Measurements from ENCODE around the gene ACTR1A. TPM values are rescaled to one million over a fixed set of nuclear protein-coding genes. Genes with fewer than 3 reads are reported as not detected.

ACTR1A gene
- 66.8 TPM for total RNA-seq

- peak within 1 kb of the TSS; percentile 98 for H3K27ac ChIP-seq (ENCODE audit: low read depth, low read length)
- H3K4me3 ChIP-seq (ENCODE audit: low read length in 3 of 3), result peak within 1 kb of the TSS; percentile 97 to 100 (median 99)
- peaks cover 47 to 62% (median 48%) of the 10 kb centered on the region in 3 donors for H3K4me1 ChIP-seq (ENCODE audit: control insufficient read depth in 3 of 3, insufficient read depth in 3 of 3, low read length in 3 of 3)
- H3K36me3 ChIP-seq (ENCODE audit: control insufficient read depth in 3 of 3, insufficient read depth in 3 of 3, low read length in 3 of 3), result peaks cover 0 to 6% (median 3%) of the 10 kb centered on the region in 3 donors
- H3K9ac ChIP-seq (ENCODE audit: low read depth in 1 of 3, low read length in 3 of 3), result peak within 1 kb of the TSS; percentile 98 to 100 (median 99)
- no peaks in the 10 kb centered on the region for H3K27me3 ChIP-seq (ENCODE audit: control insufficient read depth in 3 of 3, insufficient read depth in 3 of 3, low read length in 3 of 3)
- H3K9me3 ChIP-seq (ENCODE audit: control insufficient read depth in 3 of 3, low read length in 3 of 3), result no peaks in the 10 kb centered on the region
Measured at GRCh38 chr10:102502337-102503151, at the start of gene ACTR1A. TSS of gene ACTR1A (minus strand) at chr10:102502712. CDS start at chr10:102502647, 65 bp downstream.

GRCh38 chr10:102550636-102551210, 48.2 kb upstream of the ACTR1A start:
- H3K4me1 ChIP-seq (ENCODE audit: control insufficient read depth in 3 of 3, insufficient read depth in 3 of 3, low read length in 3 of 3), result peaks cover 16 to 24% (median 21%) of the 10 kb centered on the region in 3 donors
- no peak overlapping the region for H3K27ac ChIP-seq (ENCODE audit: low read depth, low read length)
- no peaks in the 10 kb centered on the region for H3K9me3 ChIP-seq (ENCODE audit: control insufficient read depth in 3 of 3, low read length in 3 of 3)

GRCh38 chr10:102549549-102549948, 47.0 kb upstream of the ACTR1A start:
- Histone ChIP-seq H3K4me3 (ENCODE audit: low read length in 3 of 3) (no peak overlapping the region), H3K36me3 (ENCODE audit: control insufficient read depth in 3 of 3, insufficient read depth in 3 of 3, low read length in 3 of 3) (peaks cover 7 to 11% (median 8%) of the 10 kb centered on the region in 3 donors), H3K9me3 (ENCODE audit: control insufficient read depth in 3 of 3, low read length in 3 of 3) (no peaks in the 10 kb centered on the region), H3K27me3 (ENCODE audit: control insufficient read depth in 3 of 3, insufficient read depth in 3 of 3, low read length in 3 of 3) (no peaks in the 10 kb centered on the region), H3K9ac (ENCODE audit: low read depth in 1 of 3, low read length in 3 of 3) (no peak overlapping the region), H3K4me1 (ENCODE audit: control insufficient read depth in 3 of 3, insufficient read depth in 3 of 3, low read length in 3 of 3) (peaks cover 15 to 21% (median 19%) of the 10 kb centered on the region in 3 donors), H3K27ac (ENCODE audit: low read depth, low read length) (no peak overlapping the region)

More at GRCh38 chr10:102550636-102551210, 48.2 kb upstream of the ACTR1A start:
- H3K9ac ChIP-seq (ENCODE audit: low read depth in 1 of 3, low read length in 3 of 3), result no peak overlapping the region
- H3K36me3 ChIP-seq (ENCODE audit: control insufficient read depth in 3 of 3, insufficient read depth in 3 of 3, low read length in 3 of 3), result peaks cover 7 to 11% (median 8%) of the 10 kb centered on the region in 3 donors
- no peaks in the 10 kb centered on the region for H3K27me3 ChIP-seq (ENCODE audit: control insufficient read depth in 3 of 3, insufficient read depth in 3 of 3, low read length in 3 of 3)
- no peak overlapping the region for H3K4me3 ChIP-seq (ENCODE audit: low read length in 3 of 3)

GRCh38 chr10:102546606-102547320, 44.3 kb upstream of the ACTR1A start:
- Histone ChIP-seq H3K9me3 (ENCODE audit: control insufficient read depth in 3 of 3, low read length in 3 of 3) (no peaks in the 10 kb centered on the region), H3K9ac (ENCODE audit: low read depth in 1 of 3, low read length in 3 of 3) (no peak overlapping the region), H3K27ac (ENCODE audit: low read depth, low read length) (no peak overlapping the region), H3K36me3 (ENCODE audit: control insufficient read depth in 3 of 3, insufficient read depth in 3 of 3, low read length in 3 of 3) (peaks cover 5 to 8% (median 7%) of the 10 kb centered on the region in 3 donors), H3K4me1 (ENCODE audit: control insufficient read depth in 3 of 3, insufficient read depth in 3 of 3, low read length in 3 of 3) (peaks cover 15 to 21% (median 19%) of the 10 kb centered on the region in 3 donors), H3K27me3 (ENCODE audit: control insufficient read depth in 3 of 3, insufficient read depth in 3 of 3, low read length in 3 of 3) (no peaks in the 10 kb centered on the region), H3K4me3 (ENCODE audit: low read length in 3 of 3) (no peak overlapping the region)

DNA sequence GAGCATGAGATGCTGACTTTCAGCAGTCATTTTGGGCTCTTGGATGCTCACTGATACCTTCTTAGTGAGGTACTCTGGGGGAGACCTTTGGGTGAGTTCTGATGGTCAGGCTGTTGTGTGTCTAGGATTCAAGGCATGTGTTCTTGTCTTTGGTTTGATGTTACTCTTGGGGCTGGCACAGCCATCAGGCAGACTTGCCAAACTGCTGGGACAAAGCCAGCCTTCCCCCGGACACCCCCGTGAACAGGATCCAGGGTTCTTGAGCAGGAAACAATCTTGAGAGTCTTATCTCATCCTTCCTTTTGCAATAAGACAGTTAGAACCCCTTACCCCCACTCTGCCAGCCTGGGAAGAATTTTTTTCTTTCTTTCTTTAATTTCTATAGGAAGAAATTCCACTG, 43.5 kb upstream of the ACTR1A start:
- H3K27ac ChIP-seq (ENCODE audit: low read depth, low read length), result no peak overlapping the region
- H3K4me3 ChIP-seq (ENCODE audit: low read length in 3 of 3), result no peak overlapping the region
- peaks cover 15 to 21% (median 19%) of the 10 kb centered on the region in 3 donors for H3K4me1 ChIP-seq (ENCODE audit: control insufficient read depth in 3 of 3, insufficient read depth in 3 of 3, low read length in 3 of 3)
- no peak overlapping the region for H3K9ac ChIP-seq (ENCODE audit: low read depth in 1 of 3, low read length in 3 of 3)
- H3K36me3 ChIP-seq (ENCODE audit: control insufficient read depth in 3 of 3, insufficient read depth in 3 of 3, low read length in 3 of 3), result peaks cover 5 to 8% (median 6%) of the 10 kb centered on the region in 3 donors
- no peaks in the 10 kb centered on the region for H3K9me3 ChIP-seq (ENCODE audit: control insufficient read depth in 3 of 3, low read length in 3 of 3)
- no peaks in the 10 kb centered on the region for H3K27me3 ChIP-seq (ENCODE audit: control insufficient read depth in 3 of 3, insufficient read depth in 3 of 3, low read length in 3 of 3)

GRCh38 chr10:102545265-102545871, 42.9 kb upstream of the ACTR1A start:
- peaks cover 15 to 21% (median 19%) of the 10 kb centered on the region in 3 donors for H3K4me1 ChIP-seq (ENCODE audit: control insufficient read depth in 3 of 3, insufficient read depth in 3 of 3, low read length in 3 of 3)
- H3K4me3 ChIP-seq (ENCODE audit: low read length in 3 of 3), result no peak overlapping the region
- no peaks in the 10 kb centered on the region for H3K27me3 ChIP-seq (ENCODE audit: control insufficient read depth in 3 of 3, insufficient read depth in 3 of 3, low read length in 3 of 3)
- H3K27ac ChIP-seq (ENCODE audit: low read depth, low read length), result no peak overlapping the region
- H3K36me3 ChIP-seq (ENCODE audit: control insufficient read depth in 3 of 3, insufficient read depth in 3 of 3, low read length in 3 of 3), result peaks cover 5 to 6% (median 5%) of the 10 kb centered on the region in 3 donors
- H3K9me3 ChIP-seq (ENCODE audit: control insufficient read depth in 3 of 3, low read length in 3 of 3), result no peaks in the 10 kb centered on the region
- H3K9ac ChIP-seq (ENCODE audit: low read depth in 1 of 3, low read length in 3 of 3), result no peak overlapping the region

GRCh38 chr10:102542800-102543418, 40.4 kb upstream of the ACTR1A start:
- H3K4me3 ChIP-seq (ENCODE audit: low read length in 3 of 3), result no peak overlapping the region

DNA sequence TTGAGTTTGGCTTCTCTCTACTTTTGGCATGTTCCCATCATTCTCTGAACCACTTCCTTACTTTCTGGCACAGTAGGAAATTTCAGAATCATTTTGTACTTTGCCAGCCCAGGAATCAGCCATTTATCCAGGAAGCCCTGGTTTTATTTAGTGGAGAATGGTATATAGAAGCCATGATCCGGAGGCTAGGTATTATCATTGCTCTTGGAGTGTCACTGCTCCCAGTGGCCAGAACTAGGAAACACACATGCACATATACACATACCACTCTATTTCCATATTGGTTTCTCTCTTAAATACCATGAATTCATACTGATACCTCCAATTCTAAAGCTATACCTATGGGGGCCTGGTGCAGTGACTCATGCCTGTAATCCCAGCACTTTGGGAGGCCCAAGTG, 37.5 kb upstream of the ACTR1A start:
- Histone ChIP-seq H3K4me3 (ENCODE audit: low read length in 3 of 3) (no peak overlapping the region), H3K27me3 (ENCODE audit: control insufficient read depth in 3 of 3, insufficient read depth in 3 of 3, low read length in 3 of 3) (no peaks in the 10 kb centered on the region)

More at GRCh38 chr10:102542800-102543418, 40.4 kb upstream of the ACTR1A start:
- Histone ChIP-seq H3K27ac (ENCODE audit: low read depth, low read length) (no peak overlapping the region), H3K4me1 (ENCODE audit: control insufficient read depth in 3 of 3, insufficient read depth in 3 of 3, low read length in 3 of 3) (peaks cover 8 to 13% (median 12%) of the 10 kb centered on the region in 3 donors), H3K36me3 (ENCODE audit: control insufficient read depth in 3 of 3, insufficient read depth in 3 of 3, low read length in 3 of 3) (no peaks in the 10 kb centered on the region), H3K9me3 (ENCODE audit: control insufficient read depth in 3 of 3, low read length in 3 of 3) (no peaks in the 10 kb centered on the region), H3K27me3 (ENCODE audit: control insufficient read depth in 3 of 3, insufficient read depth in 3 of 3, low read length in 3 of 3) (no peaks in the 10 kb centered on the region), H3K9ac (ENCODE audit: low read depth in 1 of 3, low read length in 3 of 3) (no peak overlapping the region)

GRCh38 chr10:102538811-102539210, 36.3 kb upstream of the ACTR1A start:
- Histone ChIP-seq H3K9ac (ENCODE audit: low read depth in 1 of 3, low read length in 3 of 3) (no peak overlapping the region), H3K27me3 (ENCODE audit: control insufficient read depth in 3 of 3, insufficient read depth in 3 of 3, low read length in 3 of 3) (no peaks in the 10 kb centered on the region), H3K4me3 (ENCODE audit: low read length in 3 of 3) (no peak overlapping the region), H3K4me1 (ENCODE audit: control insufficient read depth in 3 of 3, insufficient read depth in 3 of 3, low read length in 3 of 3) (peaks cover 0 to 4% (median 2%) of the 10 kb centered on the region in 3 donors), H3K27ac (ENCODE audit: low read depth, low read length) (no peak overlapping the region), H3K36me3 (ENCODE audit: control insufficient read depth in 3 of 3, insufficient read depth in 3 of 3, low read length in 3 of 3) (no peaks in the 10 kb centered on the region), H3K9me3 (ENCODE audit: control insufficient read depth in 3 of 3, low read length in 3 of 3) (no peaks in the 10 kb centered on the region)

More for the DNA sequence above, 37.5 kb upstream of the ACTR1A start:
- Histone ChIP-seq H3K27ac (ENCODE audit: low read depth, low read length) (no peak overlapping the region), H3K36me3 (ENCODE audit: control insufficient read depth in 3 of 3, insufficient read depth in 3 of 3, low read length in 3 of 3) (no peaks in the 10 kb centered on the region), H3K9me3 (ENCODE audit: control insufficient read depth in 3 of 3, low read length in 3 of 3) (no peaks in the 10 kb centered on the region), H3K9ac (ENCODE audit: low read depth in 1 of 3, low read length in 3 of 3) (no peak overlapping the region), H3K4me1 (ENCODE audit: control insufficient read depth in 3 of 3, insufficient read depth in 3 of 3, low read length in 3 of 3) (peaks cover 0 to 4% (median 2%) of the 10 kb centered on the region in 3 donors)
